Neural progenitor cell (in vitro differentiated cells): Measurements from ENCODE around the gene TOLLIP.

Experiments used
- CTCF ChIP-seq: fragments of 200-600 bp; sonication (generic); IDR thresholded peaks from 2 replicates; pipeline ENCODE4 v1.5.1; 2017; ENCODE audit warnings: antibody characterized with exemption, mild to moderate bottlenecking
- EZH2 ChIP-seq: fragments of 200-600 bp; sonication (generic); IDR thresholded peaks from 2 replicates; pipeline ENCODE4 v1.6.1; 2017; ENCODE audit warnings: antibody characterized with exemption, mild to moderate bottlenecking, moderate library complexity

GRCh38 chr11:1271002-1271401 lies 38.4 kb downstream of the TOLLIP start:
- TF ChIP-seq EZH2 (no peak), CTCF (no peak)
